ENCODE data around the gene ZC3H7A.
"Not testable (repeated sequence)": the region's sequence is repeated elsewhere in the genome, so short reads cannot be mapped to it uniquely, and the experiment has no call there.

Gene ZC3H7A

DNA sequence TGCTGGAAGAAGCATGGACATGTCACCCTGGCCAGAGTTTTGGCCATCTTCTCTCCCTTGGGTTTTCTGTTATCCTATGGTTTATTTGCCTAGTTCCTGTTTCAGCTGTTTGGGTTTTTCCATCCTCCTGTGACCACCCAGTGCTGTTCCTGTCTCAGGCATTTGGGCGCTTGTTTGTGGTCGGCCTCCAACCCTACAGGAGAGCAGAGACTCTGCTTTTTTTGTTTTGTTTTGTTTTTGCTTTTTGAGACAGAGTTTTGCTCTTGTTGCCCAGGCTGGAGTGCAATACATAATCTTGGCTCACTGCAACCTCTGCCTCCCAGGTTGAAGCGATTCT, 3.3 kb upstream of the ZC3H7A start:
- no peak for DNase-seq

DNA sequence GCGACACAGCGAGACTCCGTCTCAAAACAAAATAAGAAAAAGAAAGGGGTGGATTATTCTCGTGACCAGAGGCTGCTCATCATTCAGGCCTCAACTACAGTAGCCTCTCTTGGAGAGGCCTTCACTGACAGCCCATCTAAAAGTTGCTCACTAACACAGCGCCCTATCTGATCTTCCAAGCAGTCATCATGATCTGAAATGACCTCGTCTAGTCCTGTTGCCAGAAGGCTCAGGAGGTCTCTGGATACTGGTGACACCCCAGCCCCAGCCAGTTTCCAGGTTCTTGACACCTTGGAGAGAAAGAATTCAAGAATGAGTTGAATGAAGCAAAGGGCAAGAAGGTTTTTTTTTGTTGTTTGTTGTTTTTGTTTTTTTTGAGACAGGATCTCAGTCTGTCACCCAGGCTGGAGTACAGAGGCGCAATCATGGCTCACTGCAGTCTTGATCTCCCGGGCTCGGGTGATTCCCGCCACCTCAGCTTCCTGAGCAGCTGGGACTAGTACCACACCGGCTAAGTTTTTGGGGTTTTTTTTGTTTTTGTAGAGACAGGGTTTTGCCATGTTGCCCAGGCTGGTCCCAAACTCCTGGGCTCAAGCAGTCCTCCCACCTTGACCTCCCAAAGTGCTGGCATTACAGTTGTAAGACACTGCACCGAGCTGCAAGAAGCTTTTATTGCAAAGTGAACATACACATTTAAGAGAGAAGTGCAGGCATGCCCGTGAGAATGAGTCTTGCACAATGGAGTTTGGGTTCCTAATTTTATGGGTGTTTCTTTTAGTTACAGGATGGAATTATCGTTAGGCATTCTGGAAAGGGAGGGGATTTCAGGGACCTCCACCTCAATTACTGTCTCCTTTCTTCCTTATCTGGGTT, 2.7 kb upstream of the ZC3H7A start:
- no peak for DNase-seq

DNA sequence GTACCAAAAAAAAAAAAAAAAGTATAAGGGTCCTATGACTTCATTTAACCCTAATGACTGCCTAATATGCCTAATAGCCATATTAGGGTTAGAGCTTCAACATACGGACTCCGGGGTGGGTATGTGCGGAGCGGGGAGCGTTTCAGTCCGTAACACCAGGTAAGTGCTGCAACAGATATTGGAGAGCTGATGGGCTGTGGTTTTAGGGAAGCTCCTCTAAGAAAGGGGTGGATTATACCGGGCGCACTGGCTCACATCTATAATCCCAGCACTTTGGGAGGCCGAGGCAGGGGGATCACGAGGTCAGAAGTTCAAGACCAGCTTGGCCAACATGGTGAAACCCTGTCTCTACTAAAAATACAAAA, 1.9 kb upstream of the ZC3H7A start:
- DNase-seq: no peak

DNA sequence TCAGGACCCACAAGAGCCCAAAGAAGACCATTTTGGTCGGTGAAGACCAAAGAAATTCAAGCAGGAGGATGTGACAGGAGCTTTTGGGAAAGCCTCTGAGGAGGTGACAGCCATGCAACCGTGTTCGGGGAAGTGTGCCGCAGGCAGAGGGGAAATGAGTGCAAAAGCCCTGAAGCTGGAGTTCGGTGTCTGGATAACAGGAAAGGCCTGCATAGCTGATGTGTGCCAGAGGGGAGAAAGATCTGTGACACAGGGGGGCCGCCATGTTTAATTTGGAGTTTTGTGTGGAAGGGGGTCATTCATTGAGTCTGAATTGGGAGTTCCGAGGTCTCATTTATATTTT, 870 bp upstream of the ZC3H7A start:
- no peak for DNase-seq

DNA sequence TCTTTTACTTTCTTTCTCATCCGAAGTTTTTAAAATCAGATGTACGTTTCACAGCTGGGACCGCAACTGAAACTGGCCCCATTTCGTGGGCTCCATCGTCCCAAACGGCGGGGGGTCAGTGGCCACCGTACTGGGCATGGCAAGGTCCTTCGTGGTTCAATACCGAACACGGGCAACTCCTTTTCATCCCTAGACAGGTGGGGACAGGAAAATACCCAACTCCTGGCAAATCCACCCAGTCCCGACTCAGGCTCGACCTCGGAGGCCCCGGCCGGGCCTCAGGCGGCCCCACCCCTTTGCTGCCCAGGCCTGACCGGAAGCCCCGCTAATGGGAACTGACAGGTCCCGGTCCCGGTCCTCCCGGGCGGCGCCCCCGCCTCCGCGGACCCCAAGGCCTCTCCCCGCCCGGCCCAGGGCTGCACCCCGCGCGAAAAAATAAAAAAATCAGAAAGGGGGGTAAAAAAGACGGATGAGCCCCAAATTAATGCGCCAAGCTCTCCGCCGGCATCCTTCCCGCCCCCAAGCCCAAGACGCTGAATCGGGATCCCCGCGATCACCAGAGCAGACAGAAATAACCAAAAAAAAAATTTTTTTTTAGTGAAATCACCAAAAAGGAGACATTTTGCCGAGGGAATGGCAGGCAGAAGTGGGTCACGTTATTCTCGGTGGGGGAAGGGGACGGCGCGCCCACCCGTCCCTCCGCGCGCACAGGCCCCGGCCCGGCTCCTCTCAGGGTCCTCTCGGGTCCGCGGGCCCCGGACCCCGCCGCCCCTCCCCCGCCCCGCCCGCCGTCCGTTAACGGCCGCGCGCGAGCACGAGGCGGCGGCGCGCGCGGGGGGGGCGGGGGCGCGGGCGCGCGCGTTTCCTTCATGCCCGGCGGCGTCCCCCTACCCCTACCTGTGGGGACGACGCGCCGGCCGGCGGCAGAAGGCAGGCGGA, 562 bp downstream of the ZC3H7A start:
- no peak for DNase-seq

DNA sequence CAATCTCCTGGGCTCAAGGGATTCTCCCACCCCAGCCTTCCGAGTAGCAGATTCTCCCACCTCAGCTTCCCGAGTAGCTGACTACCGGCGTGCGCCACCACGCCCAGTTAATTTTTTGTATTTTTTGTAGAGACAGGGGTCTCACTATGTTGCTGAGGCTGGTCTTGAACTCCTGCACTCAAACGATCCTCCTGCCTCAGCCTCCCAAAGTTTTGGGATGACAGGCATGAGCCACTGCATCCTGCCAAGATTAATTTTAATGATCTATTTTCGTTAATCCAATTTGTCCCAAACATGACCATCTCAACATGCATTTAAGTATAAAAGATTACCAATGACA, 1.2 kb downstream of the ZC3H7A start:
- no peak for DNase-seq

DNA sequence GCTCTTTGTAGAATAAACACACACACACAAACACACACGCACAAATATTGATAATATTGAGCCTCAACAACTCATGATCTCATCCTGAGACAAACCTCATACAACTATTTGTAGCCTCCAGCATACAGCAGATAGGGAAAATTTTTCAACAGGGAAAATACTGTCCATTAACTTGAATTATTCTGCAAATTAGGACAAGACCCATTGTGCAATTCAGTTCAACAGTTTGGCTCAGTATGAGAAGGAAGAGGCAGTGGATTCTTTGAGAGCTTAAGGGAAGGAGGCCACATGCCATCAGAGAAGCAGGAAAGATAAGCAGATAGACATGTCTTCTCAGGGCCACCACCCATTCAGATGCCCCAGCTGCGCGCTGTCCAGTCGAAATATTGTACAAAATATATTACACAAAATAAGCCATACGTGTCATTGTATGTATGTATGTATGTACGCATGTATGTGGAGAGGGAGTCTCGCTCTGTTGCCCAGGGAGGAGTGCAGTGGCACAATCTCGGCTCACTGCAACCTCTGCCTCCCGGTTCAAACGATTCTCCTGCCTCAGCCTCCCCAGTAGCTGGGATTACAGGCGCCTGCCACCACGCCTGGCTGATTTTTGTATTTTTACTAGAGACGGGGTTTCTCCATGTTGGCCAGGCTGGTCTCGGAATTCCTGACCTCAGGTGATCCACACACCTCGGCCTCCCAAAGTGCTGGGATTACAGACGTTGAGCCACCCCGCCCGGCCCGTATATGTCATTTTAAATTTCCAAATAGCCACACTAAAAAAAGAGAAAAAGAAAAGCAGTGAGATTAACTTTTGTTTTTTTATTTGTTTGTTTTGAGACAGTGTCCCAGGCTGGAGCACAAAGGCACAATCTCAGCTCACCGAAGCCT, 1.8 kb downstream of the ZC3H7A start:
- DNase-seq: no peak

DNA sequence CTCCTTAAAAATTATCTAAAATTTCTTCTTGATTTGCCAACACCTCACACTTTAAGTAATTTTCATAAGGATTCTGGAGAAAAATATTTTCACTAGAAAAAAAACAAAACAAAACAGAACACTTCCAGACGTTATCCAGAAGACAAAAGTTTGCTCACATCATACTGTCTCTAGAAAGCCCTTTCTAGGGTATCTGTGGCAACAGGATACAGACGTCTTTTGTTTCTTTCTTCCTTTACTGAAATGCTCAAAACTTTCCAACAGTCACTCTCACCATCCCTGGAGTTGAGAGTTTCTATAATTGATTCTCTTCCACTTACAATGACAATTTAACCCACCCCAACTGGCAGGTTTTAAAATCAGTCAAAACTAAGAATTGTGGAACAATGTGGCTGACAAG, 2.6 kb downstream of the ZC3H7A start:
- no peak for DNase-seq

DNA sequence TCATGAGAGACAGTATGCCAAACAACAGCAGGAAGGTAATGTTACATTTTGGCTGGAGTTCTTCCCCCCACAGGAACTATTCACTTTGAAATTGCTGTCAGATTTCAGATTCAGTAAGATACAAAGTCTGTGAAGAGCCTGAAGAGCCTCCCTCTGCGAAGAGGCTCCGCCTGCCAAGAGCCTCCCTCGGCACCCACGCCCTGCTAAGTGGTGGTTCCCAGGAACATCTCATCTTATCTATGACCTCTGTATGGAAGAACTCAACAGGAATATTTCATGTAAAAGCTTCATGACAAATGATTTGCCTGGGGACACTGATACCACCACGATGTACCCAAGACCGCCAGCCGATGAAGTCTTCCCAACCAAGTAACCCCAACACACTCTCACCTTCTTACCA, 3.2 kb downstream of the ZC3H7A start:
- no peak for DNase-seq

DNA sequence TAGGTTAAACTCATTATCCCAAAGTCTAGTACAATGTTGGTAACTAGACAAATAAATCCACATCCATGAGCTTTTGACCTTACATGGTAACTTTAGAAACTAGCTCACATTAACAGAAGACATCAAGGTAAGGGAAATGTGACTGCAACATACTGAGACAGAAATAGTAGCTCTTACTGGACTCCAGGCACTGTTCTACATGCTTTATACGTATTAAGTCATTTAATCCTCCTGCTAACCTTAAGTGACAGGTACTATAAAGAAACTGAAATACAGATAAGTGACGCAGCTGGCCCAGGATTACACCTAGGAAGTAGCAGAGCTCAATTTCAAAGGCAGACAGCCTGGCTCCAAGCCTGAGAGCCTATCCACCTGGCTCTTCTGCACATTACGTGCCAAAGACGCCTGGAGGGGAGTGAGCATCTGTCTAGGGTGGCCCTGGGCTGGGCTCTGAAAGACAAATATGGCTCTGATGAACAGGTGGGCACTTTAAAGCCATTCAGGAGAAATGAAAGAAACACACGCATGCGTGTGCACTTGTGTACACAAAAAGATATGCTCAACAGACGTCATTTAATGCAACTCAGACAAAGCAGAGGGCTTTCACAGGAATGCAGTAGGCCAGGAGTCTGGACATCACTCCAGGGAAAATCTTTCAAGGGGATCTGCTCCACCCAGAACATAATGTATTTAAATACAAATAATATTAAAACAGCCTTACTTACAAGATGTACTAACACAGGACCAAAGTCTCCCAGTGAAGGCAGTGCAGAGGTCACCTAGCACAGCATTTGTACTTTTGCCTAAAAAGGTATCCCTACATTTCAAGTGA, 4.4 kb downstream of the ZC3H7A start:
- DNase-seq: no peak

DNA sequence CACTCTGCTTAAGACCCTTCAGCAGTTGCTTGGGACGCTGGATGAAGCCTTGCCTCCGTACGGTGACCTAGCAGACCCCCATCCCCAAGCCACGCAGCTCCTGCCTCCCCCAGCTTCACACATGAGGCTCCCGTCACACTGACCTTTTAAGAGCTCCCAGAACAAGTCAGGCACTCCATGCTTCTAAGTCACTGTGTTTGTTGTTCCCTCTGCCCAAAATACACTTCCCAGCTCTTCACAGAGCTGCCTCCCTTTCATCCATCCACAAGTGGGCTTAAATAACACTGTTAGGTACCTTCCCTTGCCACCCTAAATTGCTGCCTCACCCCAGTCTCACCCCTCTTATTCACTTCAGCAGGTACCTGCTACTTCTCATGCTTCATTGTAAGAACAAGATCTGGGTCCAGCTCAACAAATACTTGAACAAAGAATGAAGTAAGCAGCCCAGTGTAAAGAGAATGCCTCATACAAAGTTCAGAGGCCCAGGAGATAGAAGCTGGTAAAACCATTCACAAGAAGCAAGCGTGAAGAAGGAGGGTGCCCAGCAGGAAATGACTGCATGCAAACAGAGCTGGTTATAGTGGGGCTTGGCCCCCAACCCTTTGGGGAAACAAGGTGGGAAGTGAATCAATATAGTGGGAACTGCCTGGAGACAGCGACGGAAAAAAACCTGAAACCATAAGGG, 5.8 kb downstream of the ZC3H7A start:
- DNase-seq: no peak

DNA sequence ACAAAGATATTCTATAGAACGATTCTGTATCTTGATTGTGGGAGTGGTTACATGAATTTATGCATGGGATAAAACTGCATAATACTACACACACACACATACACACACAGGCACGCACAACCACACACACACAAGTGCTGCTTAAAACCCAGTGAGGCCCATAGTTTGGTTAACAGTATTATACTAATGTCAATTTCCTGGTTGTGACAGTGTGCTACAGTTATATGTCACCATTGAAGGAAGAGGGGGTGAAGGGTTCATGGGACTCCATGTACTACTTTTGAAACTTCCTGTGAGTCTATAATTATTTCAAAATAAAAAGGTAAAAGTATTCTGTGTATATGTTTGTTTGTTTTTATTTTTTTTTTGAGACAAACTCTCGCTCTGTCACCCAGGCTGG, 8.1 kb downstream of the ZC3H7A start:
- DNase-seq: no peak

DNA sequence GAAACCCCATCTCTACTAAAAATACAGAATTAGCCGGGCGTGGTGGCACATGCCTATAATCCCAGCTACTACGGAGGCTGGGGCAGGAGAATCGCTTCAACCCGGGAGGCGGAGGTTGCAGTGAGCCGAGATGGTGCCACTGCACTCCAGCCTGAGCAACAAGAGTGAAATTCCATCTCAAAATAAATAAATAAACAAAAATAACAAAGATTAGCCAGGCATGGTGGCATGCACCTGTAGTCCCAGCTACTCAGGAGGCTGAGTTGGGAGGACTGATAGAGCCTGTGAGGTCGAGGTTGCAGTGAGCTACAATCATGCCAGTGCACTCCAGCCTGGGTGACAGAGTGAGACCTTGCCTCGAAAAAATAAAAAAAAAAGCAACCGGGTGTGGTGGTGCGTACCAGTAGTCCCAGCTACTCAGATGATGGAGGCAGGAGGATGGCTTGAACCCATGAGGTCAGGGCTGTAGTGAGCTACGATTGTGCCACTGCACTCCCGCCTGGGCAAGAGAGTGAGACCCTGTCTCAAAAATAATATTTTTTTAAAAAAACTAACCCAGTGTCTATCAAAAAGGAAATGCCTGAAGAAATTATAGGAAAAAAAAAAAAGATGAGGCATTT, 12.0 kb downstream of the ZC3H7A start:
- not testable (repeated sequence) for DNase-seq

DNA sequence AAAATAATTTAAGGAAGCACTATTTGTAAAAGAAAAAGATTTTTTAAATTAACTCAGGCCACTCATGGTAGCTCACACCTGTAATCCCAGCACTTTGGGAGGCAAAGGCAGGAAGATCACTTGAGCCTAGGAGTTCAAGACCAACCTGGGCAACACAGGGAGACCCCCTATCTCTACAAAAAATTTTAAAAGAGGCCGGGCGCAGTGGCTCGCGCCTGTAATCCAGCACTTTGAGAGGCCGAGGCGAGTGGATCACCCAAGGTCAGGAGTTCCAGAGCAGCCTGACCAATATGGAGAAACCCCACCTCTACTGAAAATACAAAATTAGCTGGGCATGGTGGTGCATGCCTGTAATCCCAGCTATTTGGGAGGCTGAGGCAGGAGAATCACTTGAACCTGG, 12.7 kb downstream of the ZC3H7A start:
- DNase-seq: not testable (repeated sequence)

DNA sequence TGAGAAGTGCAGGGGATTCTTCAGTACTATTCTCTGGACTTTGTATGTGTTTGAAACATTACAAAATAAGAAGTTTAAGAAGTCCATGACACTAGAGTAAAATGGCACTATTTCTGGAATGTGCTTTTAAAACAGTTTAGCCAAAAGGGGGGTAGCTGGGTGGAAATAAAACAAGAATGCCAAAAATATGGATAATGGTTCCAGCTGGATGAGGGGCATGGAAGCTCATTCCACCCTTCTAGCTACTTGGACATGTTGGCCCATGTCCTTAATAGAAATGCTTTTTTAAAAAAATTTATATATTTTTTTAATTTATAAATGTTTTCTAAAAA, 13.1 kb downstream of the ZC3H7A start:
- DNase-seq: no peak

DNA sequence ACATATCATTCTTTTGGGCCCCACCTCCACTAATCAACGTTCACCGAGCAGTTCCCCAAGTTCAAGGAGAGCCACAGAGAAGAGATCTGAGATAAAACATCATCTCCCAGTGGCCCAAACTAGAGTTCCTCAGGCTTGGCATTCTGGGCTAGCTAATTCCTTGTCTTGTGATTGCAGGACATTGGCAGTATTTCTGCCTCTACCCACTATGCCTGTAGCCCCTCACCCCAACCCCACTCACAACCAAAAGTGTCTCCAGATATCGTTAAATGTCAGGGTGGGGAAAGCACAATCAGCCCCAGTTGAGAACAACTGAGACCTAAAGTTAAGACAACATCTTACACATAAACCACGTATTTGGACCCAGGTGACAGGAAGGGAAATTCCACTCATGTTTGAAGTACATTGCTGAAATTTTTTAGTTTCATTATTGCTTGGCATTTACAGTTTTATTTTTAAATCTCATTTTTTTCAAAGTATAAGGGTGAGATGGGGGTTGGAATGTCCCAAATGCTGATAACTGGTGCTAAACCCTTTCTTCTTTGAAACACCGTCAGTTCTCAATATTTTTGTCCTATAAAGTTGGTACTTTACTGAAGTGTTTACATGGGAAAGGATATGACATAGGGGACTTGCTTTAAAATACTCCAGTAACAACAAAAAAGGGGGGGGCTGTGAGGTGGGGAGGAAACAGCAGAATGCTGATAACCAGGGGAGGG, 13.6 kb downstream of the ZC3H7A start:
- no peak for DNase-seq

DNA sequence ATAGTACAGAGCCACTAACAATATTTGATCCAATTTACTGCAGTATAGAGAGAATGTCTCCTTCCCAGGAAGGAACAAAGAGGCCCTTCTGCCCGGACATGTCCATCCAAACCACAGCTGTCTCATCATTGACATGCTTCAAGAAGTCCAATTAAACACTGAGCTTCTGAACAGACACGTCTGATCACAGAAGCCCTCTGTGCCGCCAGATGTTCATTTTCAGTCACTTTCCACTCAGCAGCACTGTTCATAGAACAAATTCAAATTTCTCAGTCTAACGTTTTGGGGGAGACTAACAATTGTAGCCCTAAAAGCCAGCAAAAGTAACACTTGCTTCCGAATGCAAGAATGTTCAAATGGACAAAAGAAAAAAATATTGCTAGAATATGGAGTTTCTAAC, 15.3 kb downstream of the ZC3H7A start:
- no peak for DNase-seq

DNA sequence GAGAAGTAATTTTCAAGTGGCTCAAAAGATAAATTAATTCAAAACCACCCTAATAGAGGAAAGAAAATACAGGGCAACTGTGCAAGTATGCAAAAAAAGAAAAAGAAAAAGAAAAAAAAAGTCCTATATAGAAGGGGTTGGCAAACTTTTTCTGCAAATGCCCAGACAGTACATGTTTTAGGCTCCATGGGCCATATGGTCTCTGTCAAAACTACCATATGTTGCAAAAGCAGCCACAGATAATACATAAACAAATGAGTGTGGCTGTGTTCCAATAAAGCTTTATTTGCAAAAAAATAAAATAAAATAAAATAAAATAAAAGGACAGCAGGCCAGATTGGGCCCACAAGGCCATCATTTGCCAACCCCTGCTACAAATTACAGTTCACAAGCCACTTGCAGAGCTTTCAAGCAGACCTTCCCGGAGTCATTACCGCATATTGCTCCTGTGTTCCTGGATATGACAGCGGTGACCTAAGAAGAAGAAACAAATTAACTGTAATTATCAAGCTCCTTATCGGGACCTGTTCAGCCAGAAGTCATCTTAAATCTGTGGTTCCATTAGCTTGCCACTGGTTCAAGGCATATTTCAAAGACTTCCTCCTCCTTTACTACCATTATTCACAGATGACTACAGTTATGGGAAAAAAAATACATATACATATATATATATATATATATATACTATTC, 15.9 kb downstream of the ZC3H7A start:
- no peak for DNase-seq

DNA sequence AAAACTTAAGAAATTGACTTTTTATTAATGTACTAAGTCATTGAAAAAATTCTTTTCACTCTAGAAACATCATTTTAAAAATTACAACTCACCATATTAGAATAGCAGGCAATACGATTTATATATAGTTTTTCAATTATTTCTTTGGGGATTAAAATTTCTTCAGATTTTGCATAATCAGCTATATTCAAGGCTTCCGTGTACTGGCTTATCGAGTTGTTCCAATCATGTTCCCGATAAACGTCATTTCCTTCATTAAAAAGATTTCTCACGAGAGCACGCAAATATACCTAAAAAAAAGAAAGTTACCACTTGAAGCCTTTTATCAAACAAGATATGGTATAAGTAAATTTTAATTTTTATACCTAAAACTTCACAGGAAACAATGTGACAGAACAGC, 18.0 kb downstream of the ZC3H7A start:
- no peak for DNase-seq

DNA sequence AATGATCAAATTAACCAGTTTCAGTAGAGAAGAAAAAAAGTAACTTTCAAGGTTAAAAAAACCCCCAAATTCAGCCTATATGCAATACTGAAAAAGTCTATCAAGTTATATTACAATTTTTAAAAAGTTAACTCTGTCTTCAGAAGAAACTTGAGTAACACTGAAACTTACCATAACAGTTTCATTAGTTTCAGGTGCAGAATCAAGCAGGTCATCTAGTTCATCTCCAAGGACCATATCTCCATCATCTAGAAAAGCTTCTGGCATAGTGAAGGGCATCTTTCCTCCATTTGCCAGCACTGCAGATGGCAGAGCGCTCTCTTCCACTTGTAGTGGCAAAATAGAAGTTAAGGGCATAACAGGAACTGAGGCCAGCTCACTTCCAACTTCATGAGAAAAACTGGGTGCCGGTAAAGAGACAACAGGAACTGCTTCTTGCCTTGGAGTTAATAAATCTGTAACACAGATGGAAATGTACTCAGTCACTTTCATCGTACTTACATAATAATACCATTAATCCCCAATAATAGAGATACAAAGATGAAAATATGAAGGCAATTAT, 22.9 kb downstream of the ZC3H7A start:
- DNase-seq: no peak

All from GDM1 (cell line).